Measurements from ENCODE around the gene ACTA2. TPM values are rescaled to one million over a fixed set of nuclear protein-coding genes. Genes with fewer than 3 reads are reported as not detected.

ACTA2 gene
- total RNA-seq (2021) = 2.3 and 2.4 TPM in 2 replicates
- long read RNA-seq, partial matches to known transcripts = 0 of 20 reads
- long read RNA-seq, other reads (novel, unspliced or antisense) = 20 of 20 reads

GRCh38 chr10:88952647-88953111 lies at the start of gene ACTA2:
Gene ACTA2, minus strand, starts transcription at chr10:88952773. Its CDS starts 3,843 bp downstream, at chr10:88948930.
- H3K9me3 ChIP-seq (ENCODE audit: control insufficient read depth, low read depth, low read length) = no peaks in the 10 kb centered on the region
- no peak within 1 kb of the TSS for H3K56ac ChIP-seq (ENCODE audit: insufficient read length, low read depth, low read length)
- H2BK120ac ChIP-seq (ENCODE audit: low read depth, low read length, poor library complexity, severe bottlenecking) = no peak within 1 kb of the TSS
- no peak within 1 kb of the TSS for H3K27ac ChIP-seq (ENCODE audit: insufficient read length, low read depth, low read length)
- no peak within 1 kb of the TSS for H2BK20ac ChIP-seq (ENCODE audit: low read depth, low read length, poor library complexity, severe bottlenecking)
- no peak within 1 kb of the TSS for H3K23ac ChIP-seq (ENCODE audit: insufficient read length, low read depth, low read length)
- H3K27me3 Mint-ChIP-seq (ENCODE audit: low read depth) = no peaks in the 10 kb centered on the region
- no peak within 1 kb of the TSS for H4K5ac ChIP-seq (ENCODE audit: insufficient read length, low read depth, low read length)
- no peaks in the 10 kb centered on the region for H3K36me3 Mint-ChIP-seq (ENCODE audit: insufficient read depth in 1 of 3, low read depth in 3 of 3)
- H2AK5ac ChIP-seq (ENCODE audit: insufficient read length, low read length) = no peak within 1 kb of the TSS
- no peaks in the 10 kb centered on the region for H3K79me1 ChIP-seq (ENCODE audit: insufficient read depth, low read depth, low read length, poor library complexity, severe bottlenecking)
- TF ChIP-seq, protein P1, sequence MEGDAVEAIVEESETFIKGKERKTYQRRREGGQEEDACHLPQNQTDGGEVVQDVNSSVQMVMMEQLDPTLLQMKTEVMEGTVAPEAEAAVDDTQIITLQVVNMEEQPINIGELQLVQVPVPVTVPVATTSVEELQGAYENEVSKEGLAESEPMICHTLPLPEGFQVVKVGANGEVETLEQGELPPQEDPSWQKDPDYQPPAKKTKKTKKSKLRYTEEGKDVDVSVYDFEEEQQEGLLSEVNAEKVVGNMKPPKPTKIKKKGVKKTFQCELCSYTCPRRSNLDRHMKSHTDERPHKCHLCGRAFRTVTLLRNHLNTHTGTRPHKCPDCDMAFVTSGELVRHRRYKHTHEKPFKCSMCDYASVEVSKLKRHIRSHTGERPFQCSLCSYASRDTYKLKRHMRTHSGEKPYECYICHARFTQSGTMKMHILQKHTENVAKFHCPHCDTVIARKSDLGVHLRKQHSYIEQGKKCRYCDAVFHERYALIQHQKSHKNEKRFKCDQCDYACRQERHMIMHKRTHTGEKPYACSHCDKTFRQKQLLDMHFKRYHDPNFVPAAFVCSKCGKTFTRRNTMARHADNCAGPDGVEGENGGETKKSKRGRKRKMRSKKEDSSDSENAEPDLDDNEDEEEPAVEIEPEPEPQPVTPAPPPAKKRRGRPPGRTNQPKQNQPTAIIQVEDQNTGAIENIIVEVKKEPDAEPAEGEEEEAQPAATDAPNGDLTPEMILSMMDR (conservative IDR thresholded peaks at IDR 0.05) = no peak
- H3K4me1 Mint-ChIP-seq = peaks cover 15 to 17% of the 10 kb centered on the region in 2 experiments
- H3K23me2 ChIP-seq (ENCODE audit: insufficient read length, low read depth, low read length, poor library complexity, severe bottlenecking) = no peaks in the 10 kb centered on the region
- no peak within 1 kb of the TSS for H3K4ac ChIP-seq (ENCODE audit: low read depth, low read length)
- H3K9ac ChIP-seq (ENCODE audit: extremely low read depth, insufficient read length, low read length) = no peak within 1 kb of the TSS
- WGBS (ENCODE audit: extremely low coverage, insufficient read length, low lambda C conversion rate) = no CpG with 5 or more reads among the region's 8 CpGs
- H3K18ac ChIP-seq (ENCODE audit: insufficient read length, low read depth, low read length) = peak within 1 kb of the TSS; percentile 33
- H4K8ac ChIP-seq (replicated peaks; ENCODE audit: insufficient read length, low read depth, low read length) = no peak within 1 kb of the TSS
- no peak within 1 kb of the TSS for H3K27ac Mint-ChIP-seq
- no peaks in the 10 kb centered on the region for H3K27me3 ChIP-seq (ENCODE audit: insufficient read depth, low read length)
- DNase-seq = no peak
- H4K91ac ChIP-seq (ENCODE audit: insufficient read length, low read depth, low read length) = no peak within 1 kb of the TSS
- H3K4me2 ChIP-seq (ENCODE audit: insufficient read depth, insufficient read length, low read length) = no peak within 1 kb of the TSS
- no peak within 1 kb of the TSS for H2BK15ac ChIP-seq (ENCODE audit: low read depth, low read length)
- H2BK12ac ChIP-seq (ENCODE audit: insufficient read length, low read depth, low read length) = no peak within 1 kb of the TSS
- H3K4me3 Mint-ChIP-seq = no peak within 1 kb of the TSS
- no peaks in the 10 kb centered on the region for H4K20me1 ChIP-seq (ENCODE audit: control insufficient read depth, insufficient read depth, insufficient read length)
- H3K14ac ChIP-seq (ENCODE audit: insufficient read depth, low read length) = no peak within 1 kb of the TSS
- peaks cover 3% of the 10 kb centered on the region; the same call in 1 of the 2 replicates for H3K4me1 ChIP-seq (ENCODE audit: insufficient read depth, low read length)
- peak within 1 kb of the TSS; percentile 1 for H2AFZ ChIP-seq (ENCODE audit: low read length)
- H2BK5ac ChIP-seq (ENCODE audit: insufficient read length, low read length) = no peak within 1 kb of the TSS
- no peaks in the 10 kb centered on the region for H3K9me3 Mint-ChIP-seq
- no peak within 1 kb of the TSS for H3T11ph ChIP-seq (ENCODE audit: low read length)
- H3K79me2 ChIP-seq (ENCODE audit: insufficient read depth, low read length) = no peaks in the 10 kb centered on the region
